Measurements from ENCODE around the gene RNF214.

DNA sequence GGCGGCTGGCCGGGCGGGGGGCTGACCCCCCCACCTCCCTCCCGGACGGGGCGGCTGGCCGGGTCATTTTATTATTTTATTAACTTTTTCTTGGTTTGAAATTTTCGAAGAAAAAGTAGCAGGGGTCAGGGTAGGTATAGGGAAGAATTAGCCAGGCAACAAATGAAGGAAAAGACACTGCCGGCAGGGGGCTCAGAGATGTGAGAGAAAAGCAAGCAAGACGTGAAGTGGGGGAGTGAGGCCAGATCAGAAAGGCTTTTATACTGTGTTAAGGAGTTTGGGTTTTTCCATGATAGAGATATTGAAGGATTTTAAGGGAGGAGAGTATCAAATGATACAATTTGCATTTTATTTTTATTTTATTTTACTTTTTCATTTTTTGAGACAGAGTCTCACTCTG lies 19.0 kb downstream of the RNF214 start:
- TF ChIP-seq, protein P1, sequence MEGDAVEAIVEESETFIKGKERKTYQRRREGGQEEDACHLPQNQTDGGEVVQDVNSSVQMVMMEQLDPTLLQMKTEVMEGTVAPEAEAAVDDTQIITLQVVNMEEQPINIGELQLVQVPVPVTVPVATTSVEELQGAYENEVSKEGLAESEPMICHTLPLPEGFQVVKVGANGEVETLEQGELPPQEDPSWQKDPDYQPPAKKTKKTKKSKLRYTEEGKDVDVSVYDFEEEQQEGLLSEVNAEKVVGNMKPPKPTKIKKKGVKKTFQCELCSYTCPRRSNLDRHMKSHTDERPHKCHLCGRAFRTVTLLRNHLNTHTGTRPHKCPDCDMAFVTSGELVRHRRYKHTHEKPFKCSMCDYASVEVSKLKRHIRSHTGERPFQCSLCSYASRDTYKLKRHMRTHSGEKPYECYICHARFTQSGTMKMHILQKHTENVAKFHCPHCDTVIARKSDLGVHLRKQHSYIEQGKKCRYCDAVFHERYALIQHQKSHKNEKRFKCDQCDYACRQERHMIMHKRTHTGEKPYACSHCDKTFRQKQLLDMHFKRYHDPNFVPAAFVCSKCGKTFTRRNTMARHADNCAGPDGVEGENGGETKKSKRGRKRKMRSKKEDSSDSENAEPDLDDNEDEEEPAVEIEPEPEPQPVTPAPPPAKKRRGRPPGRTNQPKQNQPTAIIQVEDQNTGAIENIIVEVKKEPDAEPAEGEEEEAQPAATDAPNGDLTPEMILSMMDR (conservative IDR thresholded peaks at IDR 0.05; ENCODE audit: low read length) = no peak
- TF ChIP-seq EZH2phosphoT487 (IDR thresholded peaks at IDR 0.05; ENCODE audit: borderline replicate concordance) = no peak
